H9 (cell line): ENCODE measurements around the gene ARHGAP15. TPM values are rescaled to one million over a fixed set of nuclear protein-coding genes. Genes with fewer than 3 reads are reported as not detected.

ENCODE experiments used
- DNase-seq: peaks from one replicate; pipeline ENCODE4 v3.0.0-alpha.2; 2017
- H2AFZ ChIP-seq: one replicate; pipeline ENCODE4 v1.6.1; 2013; ENCODE audit warnings: mild to moderate bottlenecking, low read length, control low read depth, moderate library complexity
- H2AK5ac ChIP-seq: 2 replicates; pipeline ENCODE4 v1.6.1; 2013; ENCODE audit warnings: low read length, control low read depth, mixed read lengths; ENCODE audit not compliant: insufficient read length
- H2BK120ac ChIP-seq: one replicate; pipeline ENCODE4 v1.6.1; 2013; ENCODE audit warnings: low read depth, mild to moderate bottlenecking, low read length, control low read depth, inconsistent platforms; ENCODE audit not compliant: poor library complexity, severe bottlenecking
- H2BK12ac ChIP-seq: 2 replicates; pipeline ENCODE4 v1.6.1; 2013; ENCODE audit warnings: low read length, control low read depth, mixed read lengths, low read depth; ENCODE audit not compliant: insufficient read length
- H2BK15ac ChIP-seq: 2 replicates; pipeline ENCODE4 v1.6.1; 2013; ENCODE audit warnings: low read depth, low read length, control low read depth
- H2BK20ac ChIP-seq: one replicate; pipeline ENCODE4 v1.6.1; 2013; ENCODE audit warnings: low read depth, mild to moderate bottlenecking, low read length, control low read depth, inconsistent platforms; ENCODE audit not compliant: poor library complexity, severe bottlenecking
- H2BK5ac ChIP-seq: 2 replicates; pipeline ENCODE4 v1.6.1; 2013; ENCODE audit warnings: low read length, control low read depth, mixed read lengths; ENCODE audit not compliant: insufficient read length
- H3K14ac ChIP-seq: 2 replicates; pipeline ENCODE4 v1.6.1; 2013; ENCODE audit warnings: low read length, control low read depth; ENCODE audit not compliant: insufficient read depth
- H3K18ac ChIP-seq: 2 replicates; pipeline ENCODE4 v1.6.1; 2013; ENCODE audit warnings: low read depth, mild to moderate bottlenecking, mixed read lengths, low read length, control low read depth; ENCODE audit not compliant: insufficient read length
- H3K23ac ChIP-seq: 2 replicates; pipeline ENCODE4 v1.6.1; 2013; ENCODE audit warnings: low read length, control low read depth, mixed read lengths, low read depth; ENCODE audit not compliant: insufficient read length
- H3K23me2 ChIP-seq: 2 replicates; pipeline ENCODE4 v1.6.1; 2013; ENCODE audit warnings: low read depth, mild to moderate bottlenecking, mixed read lengths, low read length, control low read depth; ENCODE audit not compliant: insufficient read length, poor library complexity, severe bottlenecking
- H3K27ac ChIP-seq: 2 replicates; pipeline ENCODE4 v1.5.1; 2013; ENCODE audit warnings: low read length, control low read depth, mixed read lengths, low read depth; ENCODE audit not compliant: insufficient read length
- H3K27me3 ChIP-seq: 2 replicates; pipeline ENCODE4 v1.6.1; 2013; ENCODE audit warnings: low read length, control low read depth, inconsistent platforms; ENCODE audit not compliant: insufficient read depth
- H3K4ac ChIP-seq: 2 replicates; pipeline ENCODE4 v1.6.1; 2013; ENCODE audit warnings: low read depth, mild to moderate bottlenecking, control low read depth, inconsistent platforms, low read length, moderate library complexity
- H3K4me1 ChIP-seq: 2 replicates; pipeline ENCODE4 v1.6.1; 2013; ENCODE audit warnings: low read length, control low read depth, inconsistent platforms; ENCODE audit not compliant: insufficient read depth
- H3K4me2 ChIP-seq: 2 replicates; pipeline ENCODE4 v1.6.1; 2013; ENCODE audit warnings: low read length, control low read depth, mixed read lengths; ENCODE audit not compliant: insufficient read length, insufficient read depth
- H3K56ac ChIP-seq: 2 replicates; pipeline ENCODE4 v1.6.1; 2013; ENCODE audit warnings: low read depth, mild to moderate bottlenecking, mixed read lengths, low read length, control low read depth; ENCODE audit not compliant: insufficient read length
- H3K79me1 ChIP-seq: 2 replicates; pipeline ENCODE4 v1.6.1; 2013; ENCODE audit warnings: low read depth, mild to moderate bottlenecking, moderate library complexity, low read length, control low read depth, inconsistent platforms; ENCODE audit not compliant: insufficient read depth, poor library complexity, severe bottlenecking
- H3K79me2 ChIP-seq: 2 replicates; pipeline ENCODE4 v1.6.1; 2013; ENCODE audit warnings: low read length, control low read depth, inconsistent platforms; ENCODE audit not compliant: insufficient read depth
- H3K9ac ChIP-seq: 2 replicates; pipeline ENCODE4 v1.6.1; 2013; ENCODE audit warnings: low read length, control low read depth, mixed read lengths; ENCODE audit not compliant: insufficient read length; ENCODE audit errors: extremely low read depth
- H3K9me3 ChIP-seq: one replicate; pipeline ENCODE4 v1.6.1; 2013; ENCODE audit warnings: low read depth, low read length, inconsistent platforms; ENCODE audit not compliant: control insufficient read depth
- H3T11ph ChIP-seq: one replicate; pipeline ENCODE4 v1.6.1; 2013; ENCODE audit warnings: mild to moderate bottlenecking, low read length, control low read depth, inconsistent platforms
- H4K20me1 ChIP-seq: one replicate; pipeline ENCODE4 v1.6.1; 2013; ENCODE audit not compliant: control insufficient read depth, insufficient read length, insufficient read depth
- H4K5ac ChIP-seq: 2 replicates; pipeline ENCODE4 v1.6.1; 2013; ENCODE audit warnings: low read depth, mild to moderate bottlenecking, mixed read lengths, low read length, control low read depth; ENCODE audit not compliant: insufficient read length
- H4K8ac ChIP-seq: replicated peaks from 2 replicates; pipeline ENCODE4 v1.6.1; 2013; ENCODE audit warnings: low read length, control low read depth, mixed read lengths, low read depth; ENCODE audit not compliant: insufficient read length
- H4K91ac ChIP-seq: 2 replicates; pipeline ENCODE4 v1.6.1; 2013; ENCODE audit warnings: low read depth, mild to moderate bottlenecking, moderate library complexity, mixed read lengths, low read length, control low read depth; ENCODE audit not compliant: insufficient read length
- H3K27ac Mint-ChIP-seq, 3 experiments: 2 replicates in 2 of 3; 3 replicates in 1 of 3; pipeline ENCODE4 v1.8.0; 2020 to 2021; ENCODE audit warnings: mixed read lengths in 3 of 3, mild to moderate bottlenecking in 1 of 3, moderate library complexity in 1 of 3
- H3K27me3 Mint-ChIP-seq: 2 replicates; pipeline ENCODE4 v1.8.0; 2021; ENCODE audit warnings: low read depth, mild to moderate bottlenecking, moderate library complexity, mixed read lengths
- H3K36me3 Mint-ChIP-seq, 3 experiments: 2 replicates in 2 of 3; 3 replicates in 1 of 3; pipeline ENCODE4 v1.8.0; 2020 to 2021; ENCODE audit warnings: low read depth in 3 of 3, mixed read lengths in 3 of 3; ENCODE audit not compliant: insufficient read depth in 1 of 3
- H3K4me1 Mint-ChIP-seq, 2 experiments: 2 replicates each; pipeline ENCODE4 v1.8.0; 2020; ENCODE audit warnings: mixed read lengths in 2 of 2
- H3K4me3 Mint-ChIP-seq, 2 experiments: 2 replicates in 1 of 2; 3 replicates in 1 of 2; pipeline ENCODE4 v1.8.0; 2020 to 2021; ENCODE audit warnings: mild to moderate bottlenecking in 2 of 2, mixed read lengths in 2 of 2, moderate library complexity in 1 of 2
- H3K9me3 Mint-ChIP-seq, 2 experiments: 2 replicates in 1 of 2; 3 replicates in 1 of 2; pipeline ENCODE4 v1.8.0; 2020; ENCODE audit warnings: mild to moderate bottlenecking in 2 of 2, mixed read lengths in 2 of 2, moderate library complexity in 1 of 2
- WGBS: extraction: QIAGEN DNeasy Blood & Tissue Kit; methylation state at CpG from one replicate; pipeline ENCODE4 v1.1.7; 2013; ENCODE audit warnings: missing lambda C conversion rate, low lambda C conversion rate, mixed read lengths; ENCODE audit not compliant: insufficient read length; ENCODE audit errors: extremely low coverage; 5-methylcytosine and 5-hydroxymethylcytosine counted together
- total RNA-seq: library from RNA; stranded (reverse); gene quantifications from 2 replicates; pipeline ENCODE4 v1.2.1, GENCODE V29; 2021
- TF ChIP-seq, protein P1 (sequence below): fragments of 200-600 bp; sonication (generic); conservative IDR thresholded peaks from 3 replicates; pipeline ENCODE4 v1.8.0; 2021; ENCODE audit warnings: antibody characterized with exemption, mild to moderate bottlenecking

The ARHGAP15 gene
- total RNA-seq, 1 experiment from 2014 or later: not detected

GRCh38 chr2:143601828-143602227, 472.6 kb downstream of the ARHGAP15 start:
- Histone ChIP-seq H4K91ac (no peak overlapping the region), H2AFZ (no peak overlapping the region), H3K23ac (no peak overlapping the region), H2BK120ac (no peak overlapping the region), H2BK20ac (no peak overlapping the region), H2BK5ac (no peak overlapping the region), H3K79me2 (no peaks in the 10 kb centered on the region), H3K23me2 (no peaks in the 10 kb centered on the region), H3K9me3 (no peaks in the 10 kb centered on the region), H4K5ac (no peak overlapping the region), H3T11ph (no peak overlapping the region), H3K9ac (no peak overlapping the region), H2BK12ac (no peak overlapping the region), H3K27me3 (no peaks in the 10 kb centered on the region), H3K18ac (no peak overlapping the region), H4K20me1 (no peaks in the 10 kb centered on the region), H3K27ac (no peak overlapping the region), H3K4ac (no peak overlapping the region), H2AK5ac (no peak overlapping the region), H2BK15ac (no peak overlapping the region), H3K79me1 (no peaks in the 10 kb centered on the region), H3K56ac (no peak overlapping the region), H3K4me1 (peaks cover 3% of the 10 kb centered on the region; the same call in 1 of the 2 replicates), H3K14ac (no peak overlapping the region), H4K8ac (no peak overlapping the region), H3K4me2 (no peak overlapping the region)
- no peak overlapping the region; a peak in 1 of 7 replicates for H3K27ac Mint-ChIP-seq
- H3K4me1 Mint-ChIP-seq: peaks cover 24 to 35% of the 10 kb centered on the region in 2 experiments
- H3K4me3 Mint-ChIP-seq: no peak overlapping the region
- no peaks in the 10 kb centered on the region for H3K36me3 Mint-ChIP-seq
- TF ChIP-seq, protein P1, sequence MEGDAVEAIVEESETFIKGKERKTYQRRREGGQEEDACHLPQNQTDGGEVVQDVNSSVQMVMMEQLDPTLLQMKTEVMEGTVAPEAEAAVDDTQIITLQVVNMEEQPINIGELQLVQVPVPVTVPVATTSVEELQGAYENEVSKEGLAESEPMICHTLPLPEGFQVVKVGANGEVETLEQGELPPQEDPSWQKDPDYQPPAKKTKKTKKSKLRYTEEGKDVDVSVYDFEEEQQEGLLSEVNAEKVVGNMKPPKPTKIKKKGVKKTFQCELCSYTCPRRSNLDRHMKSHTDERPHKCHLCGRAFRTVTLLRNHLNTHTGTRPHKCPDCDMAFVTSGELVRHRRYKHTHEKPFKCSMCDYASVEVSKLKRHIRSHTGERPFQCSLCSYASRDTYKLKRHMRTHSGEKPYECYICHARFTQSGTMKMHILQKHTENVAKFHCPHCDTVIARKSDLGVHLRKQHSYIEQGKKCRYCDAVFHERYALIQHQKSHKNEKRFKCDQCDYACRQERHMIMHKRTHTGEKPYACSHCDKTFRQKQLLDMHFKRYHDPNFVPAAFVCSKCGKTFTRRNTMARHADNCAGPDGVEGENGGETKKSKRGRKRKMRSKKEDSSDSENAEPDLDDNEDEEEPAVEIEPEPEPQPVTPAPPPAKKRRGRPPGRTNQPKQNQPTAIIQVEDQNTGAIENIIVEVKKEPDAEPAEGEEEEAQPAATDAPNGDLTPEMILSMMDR: no peak
- H3K27me3 Mint-ChIP-seq: no peaks in the 10 kb centered on the region
- no peaks in the 10 kb centered on the region for H3K9me3 Mint-ChIP-seq
- no peak for DNase-seq
- no CpG with 5 or more reads among the region's 1 CpG for WGBS
